UCSD-AML1 (cell line): ENCODE data around the gene TMEM51.
A peak's percentile ranks its signal among the peaks of the same experiment; 100 is the strongest.

Experiments used
- DNase-seq: peaks from one replicate; lab custom pipeline; 2025; ENCODE audit not compliant: unreplicated experiment; lab: John Stamatoyannopoulos, UW

TMEM51 gene

GRCh38 chr1:15176898-15177665 lies 23.5 kb downstream of the TMEM51 start:
- no peak for DNase-seq

- DNase-seq, result peak; percentile 69
Measured at GRCh38 chr1:15177710-15178166, 24.2 kb downstream of the TMEM51 start.

- DNase-seq, result no peak
Measured at GRCh38 chr1:15178571-15179484, 25.3 kb downstream of the TMEM51 start.

- no peak for DNase-seq
Measured at GRCh38 chr1:15179485-15179883, 25.9 kb downstream of the TMEM51 start.

GRCh38 chr1:15180189-15180588 lies 26.6 kb downstream of the TMEM51 start:
- no peak for DNase-seq

- no peak for DNase-seq
Measured at GRCh38 chr1:15180945-15181523, 27.5 kb downstream of the TMEM51 start.

- DNase-seq, result no peak
Measured at GRCh38 chr1:15181564-15181963, 28.0 kb downstream of the TMEM51 start.

GRCh38 chr1:15184436-15185241 lies 31.1 kb downstream of the TMEM51 start:
- DNase-seq, result no peak

- no peak for DNase-seq
Measured at GRCh38 chr1:15185617-15186016, 32.1 kb downstream of the TMEM51 start.

- DNase-seq, result no peak
Measured at GRCh38 chr1:15186073-15186845, 32.7 kb downstream of the TMEM51 start.

GRCh38 chr1:15186846-15187151 lies 33.3 kb downstream of the TMEM51 start:
- no peak for DNase-seq

GRCh38 chr1:15187175-15188129 lies 33.9 kb downstream of the TMEM51 start:
- no peak for DNase-seq

GRCh38 chr1:15188130-15188524 lies 34.6 kb downstream of the TMEM51 start:
- no peak for DNase-seq

- DNase-seq, result no peak
Measured at GRCh38 chr1:15188678-15189077, 35.1 kb downstream of the TMEM51 start.

GRCh38 chr1:15189692-15190370 lies 36.3 kb downstream of the TMEM51 start:
- no peak for DNase-seq

GRCh38 chr1:15191267-15191666 lies 37.7 kb downstream of the TMEM51 start:
- DNase-seq, result no peak

GRCh38 chr1:15191770-15192169 lies 38.2 kb downstream of the TMEM51 start:
- DNase-seq, result no peak

- no peak for DNase-seq
Measured at GRCh38 chr1:15192916-15193550, 39.5 kb downstream of the TMEM51 start.
